Retinal pigment epithelial cell (primary cell): ENCODE results near the gene GP1BB.
A peak's percentile ranks its signal among the peaks of the same experiment; 100 is the strongest.

Experiments
- DNase-seq: peaks from one replicate; pipeline ENCODE4 v3.0.0-alpha.2; 2010; ENCODE audit warnings: low read depth
- H3K4me3 ChIP-seq: 2 replicates; pipeline ENCODE4 v1.5.1; 2011; ENCODE audit warnings: mild to moderate bottlenecking, low read length, control low read depth, moderate library complexity
- TF ChIP-seq, protein P1 (sequence below): conservative IDR thresholded peaks from 2 replicates; pipeline ENCODE4 v1.5.1; 2011; ENCODE audit warnings: low read depth, low read length, control low read depth, inconsistent platforms

Gene GP1BB

GRCh38 chr22:19716829-19717105 is 6.6 kb upstream of the GP1BB start:
- TF ChIP-seq, protein P1, sequence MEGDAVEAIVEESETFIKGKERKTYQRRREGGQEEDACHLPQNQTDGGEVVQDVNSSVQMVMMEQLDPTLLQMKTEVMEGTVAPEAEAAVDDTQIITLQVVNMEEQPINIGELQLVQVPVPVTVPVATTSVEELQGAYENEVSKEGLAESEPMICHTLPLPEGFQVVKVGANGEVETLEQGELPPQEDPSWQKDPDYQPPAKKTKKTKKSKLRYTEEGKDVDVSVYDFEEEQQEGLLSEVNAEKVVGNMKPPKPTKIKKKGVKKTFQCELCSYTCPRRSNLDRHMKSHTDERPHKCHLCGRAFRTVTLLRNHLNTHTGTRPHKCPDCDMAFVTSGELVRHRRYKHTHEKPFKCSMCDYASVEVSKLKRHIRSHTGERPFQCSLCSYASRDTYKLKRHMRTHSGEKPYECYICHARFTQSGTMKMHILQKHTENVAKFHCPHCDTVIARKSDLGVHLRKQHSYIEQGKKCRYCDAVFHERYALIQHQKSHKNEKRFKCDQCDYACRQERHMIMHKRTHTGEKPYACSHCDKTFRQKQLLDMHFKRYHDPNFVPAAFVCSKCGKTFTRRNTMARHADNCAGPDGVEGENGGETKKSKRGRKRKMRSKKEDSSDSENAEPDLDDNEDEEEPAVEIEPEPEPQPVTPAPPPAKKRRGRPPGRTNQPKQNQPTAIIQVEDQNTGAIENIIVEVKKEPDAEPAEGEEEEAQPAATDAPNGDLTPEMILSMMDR: no peak
- DNase-seq: no peak
- H3K4me3 ChIP-seq: no peak overlapping the region

- DNase-seq: no peak
- TF ChIP-seq, protein P1: no peak
Measured at GRCh38 chr22:19717181-19717580, 6.2 kb upstream of the GP1BB start.

DNA sequence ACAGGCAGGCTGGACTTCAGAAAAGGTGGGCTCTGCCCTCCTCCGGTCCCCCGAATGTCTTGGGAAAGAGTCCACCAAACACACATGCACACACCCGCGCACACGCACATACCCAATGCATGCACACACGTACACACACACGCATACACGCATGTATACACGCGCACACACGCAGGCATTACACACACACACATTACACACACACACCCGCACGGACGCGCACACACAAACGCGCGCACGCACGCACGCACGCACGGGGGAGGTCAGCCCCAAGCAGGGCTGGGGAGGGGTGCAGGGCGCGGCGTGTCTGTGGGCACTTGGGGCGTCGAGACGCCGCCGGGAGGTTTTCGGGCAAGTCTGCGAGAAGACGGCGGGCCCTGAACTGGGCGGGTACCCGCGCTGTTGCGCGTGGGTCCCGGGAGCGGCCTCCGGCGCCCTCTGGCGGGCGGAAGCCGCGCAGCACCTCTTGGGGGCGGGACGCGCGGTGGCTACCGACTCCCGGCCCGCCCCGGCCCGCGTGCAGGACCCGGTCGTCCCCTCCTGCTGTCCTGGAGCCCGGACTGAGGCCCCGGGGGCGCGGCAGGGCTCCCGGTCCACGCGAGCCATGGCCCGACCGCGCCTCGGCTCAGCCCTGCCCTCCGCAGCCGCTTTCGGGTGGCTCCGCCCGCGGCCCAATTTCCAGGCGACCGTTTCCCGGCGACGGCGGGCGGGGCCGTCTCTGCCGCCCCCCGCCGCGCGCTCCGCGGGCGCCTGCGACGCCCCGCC is 5.5 kb upstream of the GP1BB start:
- peak overlapping the region; percentile 20 for H3K4me3 ChIP-seq
- no peak for DNase-seq
- TF ChIP-seq, protein P1: peak; percentile 66

More at GRCh38 chr22:19717181-19717580, 6.2 kb upstream of the GP1BB start:
- no peak overlapping the region for H3K4me3 ChIP-seq

GRCh38 chr22:19718456-19719049 is 4.8 kb upstream of the GP1BB start:
- H3K4me3 ChIP-seq: peak overlapping the region; percentile 36
- DNase-seq: no peak
- TF ChIP-seq, protein P1: no peak

GRCh38 chr22:19719050-19719482 is 4.3 kb upstream of the GP1BB start:
- peak overlapping the region; percentile 36 for H3K4me3 ChIP-seq
- TF ChIP-seq, protein P1: no peak
- no peak for DNase-seq

DNA sequence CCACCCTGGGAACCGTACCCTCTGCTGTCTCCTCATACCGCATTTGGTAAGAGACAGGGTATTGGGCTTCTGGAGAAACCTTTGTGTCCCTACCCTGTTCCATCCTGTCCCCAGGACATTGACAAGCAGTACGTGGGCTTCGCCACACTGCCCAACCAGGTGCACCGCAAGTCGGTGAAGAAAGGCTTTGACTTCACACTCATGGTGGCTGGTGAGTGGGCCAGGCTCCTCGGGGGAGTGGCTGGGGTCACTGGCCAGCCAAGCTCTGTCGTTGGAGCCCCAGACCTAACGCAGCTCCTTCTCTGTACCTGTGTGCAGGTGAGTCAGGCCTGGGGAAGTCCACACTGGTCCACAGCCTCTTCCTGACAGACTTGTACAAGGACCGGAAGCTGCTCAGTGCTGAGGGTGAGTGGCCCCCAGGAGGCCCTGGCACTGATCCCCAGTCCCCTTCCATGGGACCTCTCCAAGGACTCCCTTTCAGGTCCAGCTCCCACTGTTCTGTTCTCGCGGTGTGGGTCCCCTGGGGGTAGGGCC is 3.8 kb upstream of the GP1BB start:
- no peak for DNase-seq
- TF ChIP-seq, protein P1: no peak
- no peak overlapping the region for H3K4me3 ChIP-seq

DNA sequence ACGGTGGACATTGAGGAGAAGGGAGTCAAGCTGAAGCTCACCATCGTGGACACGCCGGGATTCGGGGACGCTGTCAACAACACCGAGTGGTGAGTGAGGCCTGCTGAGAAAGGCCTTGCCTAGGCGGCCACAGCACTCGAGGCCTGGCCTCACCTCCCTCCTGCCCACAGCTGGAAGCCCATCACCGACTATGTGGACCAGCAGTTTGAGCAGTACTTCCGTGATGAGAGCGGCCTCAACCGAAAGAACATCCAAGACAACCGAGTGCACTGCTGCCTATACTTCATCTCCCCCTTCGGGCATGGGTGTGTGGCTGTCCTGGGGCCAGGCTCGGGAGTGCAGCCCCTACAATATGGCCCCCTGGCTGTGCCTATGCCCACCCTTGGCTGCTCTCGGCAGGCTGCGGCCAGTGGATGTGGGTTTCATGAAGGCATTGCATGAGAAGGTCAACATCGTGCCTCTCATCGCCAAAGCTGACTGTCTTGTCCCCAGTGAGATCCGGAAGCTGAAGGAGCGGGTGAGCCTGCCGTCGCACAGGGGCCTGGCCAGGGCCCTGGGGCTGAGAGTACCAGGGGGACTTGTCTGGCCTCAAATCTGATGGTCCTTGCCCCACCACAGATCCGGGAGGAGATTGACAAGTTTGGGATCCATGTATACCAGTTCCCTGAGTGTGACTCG is 3.0 kb upstream of the GP1BB start:
- no peak overlapping the region for H3K4me3 ChIP-seq
- TF ChIP-seq, protein P1: no peak

More for the DNA sequence above, 3.0 kb upstream of the GP1BB start:
- no peak for DNase-seq
